Body of pancreas (tissue), 4 donors: Measurements from ENCODE around the gene PDE10A.

Experiments
- POLR2A ChIP-seq, 3 donors: fragments of 450-650 bp; IDR thresholded peaks; one replicate each; pipeline ENCODE4 v1.6.1; 2016; ENCODE audit warnings: antibody characterized with exemption in 3 of 3, mild to moderate bottlenecking in 2 of 3
- TF ChIP-seq, protein P1 (sequence below), 7 experiments: fragments of 450-650 bp in 4 of 7; fragments of 200-600 bp in 3 of 7; sonication (generic) in 3 of 7; IDR thresholded peaks; one replicate each; pipeline ENCODE4 v1.5.1; 2016 to 2019; ENCODE audit warnings: antibody characterized with exemption in 7 of 7

- TF ChIP-seq, protein P1, sequence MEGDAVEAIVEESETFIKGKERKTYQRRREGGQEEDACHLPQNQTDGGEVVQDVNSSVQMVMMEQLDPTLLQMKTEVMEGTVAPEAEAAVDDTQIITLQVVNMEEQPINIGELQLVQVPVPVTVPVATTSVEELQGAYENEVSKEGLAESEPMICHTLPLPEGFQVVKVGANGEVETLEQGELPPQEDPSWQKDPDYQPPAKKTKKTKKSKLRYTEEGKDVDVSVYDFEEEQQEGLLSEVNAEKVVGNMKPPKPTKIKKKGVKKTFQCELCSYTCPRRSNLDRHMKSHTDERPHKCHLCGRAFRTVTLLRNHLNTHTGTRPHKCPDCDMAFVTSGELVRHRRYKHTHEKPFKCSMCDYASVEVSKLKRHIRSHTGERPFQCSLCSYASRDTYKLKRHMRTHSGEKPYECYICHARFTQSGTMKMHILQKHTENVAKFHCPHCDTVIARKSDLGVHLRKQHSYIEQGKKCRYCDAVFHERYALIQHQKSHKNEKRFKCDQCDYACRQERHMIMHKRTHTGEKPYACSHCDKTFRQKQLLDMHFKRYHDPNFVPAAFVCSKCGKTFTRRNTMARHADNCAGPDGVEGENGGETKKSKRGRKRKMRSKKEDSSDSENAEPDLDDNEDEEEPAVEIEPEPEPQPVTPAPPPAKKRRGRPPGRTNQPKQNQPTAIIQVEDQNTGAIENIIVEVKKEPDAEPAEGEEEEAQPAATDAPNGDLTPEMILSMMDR (IDR thresholded peaks at IDR 0.05) = no peak
- TF ChIP-seq POLR2A (IDR thresholded peaks at IDR 0.05) = no peak
These were observed 12.1 kb upstream of the PDE10A start for GRCh38 chr6:165675120-165675519.
